Activated CD4-positive, alpha-beta T cell treated with anti-CD3 and anti-CD28 coated beads for 1 hour (primary cell): ENCODE data around the gene SLC12A9.
A peak's percentile ranks its signal among the peaks of the same experiment; 100 is the strongest.

Source experiments
- DNase-seq: peaks from one replicate; pipeline ENCODE4 v3.0.0-alpha.2; 2020

The SLC12A9 gene

DNA sequence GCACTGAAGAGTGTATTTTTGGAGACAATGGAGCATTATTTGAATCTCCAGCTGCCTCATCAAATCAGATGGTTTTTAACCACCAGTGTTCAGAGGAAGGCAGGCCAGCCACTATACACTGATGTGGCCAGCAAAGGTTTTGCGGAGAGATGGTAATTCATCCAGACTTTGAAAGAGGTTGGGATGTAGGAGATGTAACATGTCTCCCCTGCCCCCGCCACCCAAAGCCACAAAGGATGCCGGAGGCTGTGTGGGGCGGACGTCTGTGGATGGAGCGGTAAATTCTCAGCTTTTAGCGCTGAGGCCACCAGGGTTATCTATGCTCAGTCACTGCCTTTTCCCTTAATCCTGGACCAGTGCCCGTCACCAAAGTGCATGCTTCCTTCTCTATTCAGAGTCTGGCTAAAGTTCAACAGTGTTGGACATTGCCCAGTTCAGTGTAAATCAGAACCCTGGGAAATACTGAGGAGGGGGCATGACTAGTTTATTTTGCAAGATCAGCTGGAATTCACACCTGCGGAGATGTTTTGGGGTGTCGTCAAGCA is 11.0 kb downstream of the SLC12A9 start:
- DNase-seq = no peak

DNA sequence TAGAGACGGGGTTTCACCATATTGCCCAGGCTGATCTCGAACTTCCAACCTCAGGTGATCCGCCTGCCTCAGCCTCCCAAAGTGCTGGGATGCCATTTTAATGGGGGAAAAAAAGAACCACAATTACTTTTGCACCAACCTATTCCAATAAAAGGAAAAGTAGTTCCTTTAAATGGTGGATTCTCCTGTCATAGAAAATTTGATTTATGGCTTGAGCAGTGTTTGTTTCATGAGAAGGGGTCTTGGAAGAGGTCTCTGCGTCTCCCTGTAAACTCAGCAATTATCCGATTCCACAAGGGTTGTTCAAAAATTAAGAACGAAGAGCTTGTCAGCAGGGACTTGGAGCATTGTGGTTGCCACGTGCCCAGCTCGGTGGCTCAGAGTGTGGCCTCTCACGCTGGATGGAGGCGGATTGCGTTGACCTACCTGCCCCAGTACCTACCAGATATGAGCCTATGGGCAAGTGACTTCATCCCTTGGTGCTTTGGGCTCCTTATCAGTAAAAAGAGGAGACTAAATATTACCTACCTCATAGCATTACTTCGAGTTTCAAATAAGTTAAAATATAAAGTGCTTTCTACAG is 11.8 kb downstream of the SLC12A9 start:
- DNase-seq = no peak

DNA sequence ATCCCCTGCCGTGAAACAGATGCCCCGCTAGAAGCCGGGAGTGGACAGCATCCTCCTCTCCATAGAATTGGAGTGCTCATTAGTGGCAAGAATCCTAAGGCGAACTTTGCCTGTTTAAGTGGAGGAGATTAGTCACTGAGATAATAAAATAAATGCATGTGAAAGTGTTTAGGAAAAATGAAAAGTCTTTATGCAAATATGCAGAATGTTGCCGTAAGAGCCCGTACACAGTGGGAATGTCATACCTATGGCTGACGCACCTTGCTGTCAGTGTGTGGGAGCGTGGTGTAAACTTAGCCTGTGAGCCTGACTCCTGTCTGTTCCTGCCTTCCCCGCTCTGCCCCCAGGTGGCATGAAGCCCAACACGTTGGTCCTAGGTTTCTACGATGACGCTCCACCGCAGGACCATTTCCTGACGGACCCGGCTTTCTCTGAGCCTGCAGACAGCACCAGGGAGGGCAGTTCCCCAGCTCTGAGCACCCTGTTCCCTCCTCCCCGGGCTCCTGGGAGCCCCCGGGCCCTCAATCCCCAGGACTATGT is 12.9 kb downstream of the SLC12A9 start:
- DNase-seq = no peak

DNA sequence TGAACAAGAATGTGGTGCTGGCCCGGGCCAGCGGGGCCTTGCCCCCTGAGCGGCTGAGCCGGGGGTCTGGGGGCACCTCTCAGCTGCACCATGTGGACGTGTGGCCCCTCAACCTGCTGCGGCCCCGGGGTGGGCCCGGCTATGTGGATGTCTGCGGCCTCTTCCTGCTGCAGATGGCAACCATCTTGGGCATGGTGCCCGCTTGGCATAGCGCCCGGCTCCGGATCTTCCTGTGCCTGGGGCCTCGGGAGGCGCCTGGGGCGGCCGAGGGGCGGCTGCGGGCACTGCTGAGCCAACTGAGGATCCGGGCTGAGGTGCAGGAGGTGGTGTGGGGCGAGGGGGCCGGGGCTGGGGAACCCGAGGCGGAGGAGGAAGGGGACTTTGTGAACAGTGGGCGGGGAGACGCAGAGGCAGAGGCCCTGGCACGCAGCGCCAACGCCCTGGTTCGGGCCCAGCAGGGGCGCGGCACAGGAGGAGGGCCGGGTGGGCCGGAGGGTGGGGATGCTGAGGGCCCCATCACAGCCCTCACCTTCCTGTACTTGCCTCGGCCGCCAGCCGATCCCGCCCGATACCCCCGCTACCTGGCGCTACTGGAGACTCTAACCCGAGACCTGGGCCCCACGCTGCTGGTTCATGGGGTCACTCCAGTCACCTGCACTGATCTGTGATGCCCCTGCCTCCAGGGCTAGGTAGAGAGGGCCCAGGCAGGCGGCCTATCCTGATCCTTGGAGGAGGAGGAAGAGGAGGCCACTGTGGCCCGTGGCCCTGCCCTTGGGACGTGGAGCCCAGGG is 13.6 kb downstream of the SLC12A9 start:
- no peak for DNase-seq

DNA sequence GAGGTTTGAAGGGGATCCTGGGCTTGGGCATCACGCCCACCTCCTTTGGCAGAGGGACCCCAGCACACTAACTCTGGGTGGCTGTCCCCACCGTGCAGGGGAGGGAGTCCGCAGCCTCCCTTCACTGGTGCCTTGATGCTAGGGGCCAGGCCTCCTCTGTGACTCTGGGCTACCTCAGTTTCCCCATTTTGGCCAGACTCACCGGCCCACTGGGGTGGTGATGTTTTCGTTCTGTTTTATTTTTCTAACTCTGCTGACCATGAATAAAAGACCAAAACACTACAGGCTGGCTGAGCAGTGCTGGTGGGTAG is 14.2 kb downstream of the SLC12A9 start:
- no peak for DNase-seq

DNA sequence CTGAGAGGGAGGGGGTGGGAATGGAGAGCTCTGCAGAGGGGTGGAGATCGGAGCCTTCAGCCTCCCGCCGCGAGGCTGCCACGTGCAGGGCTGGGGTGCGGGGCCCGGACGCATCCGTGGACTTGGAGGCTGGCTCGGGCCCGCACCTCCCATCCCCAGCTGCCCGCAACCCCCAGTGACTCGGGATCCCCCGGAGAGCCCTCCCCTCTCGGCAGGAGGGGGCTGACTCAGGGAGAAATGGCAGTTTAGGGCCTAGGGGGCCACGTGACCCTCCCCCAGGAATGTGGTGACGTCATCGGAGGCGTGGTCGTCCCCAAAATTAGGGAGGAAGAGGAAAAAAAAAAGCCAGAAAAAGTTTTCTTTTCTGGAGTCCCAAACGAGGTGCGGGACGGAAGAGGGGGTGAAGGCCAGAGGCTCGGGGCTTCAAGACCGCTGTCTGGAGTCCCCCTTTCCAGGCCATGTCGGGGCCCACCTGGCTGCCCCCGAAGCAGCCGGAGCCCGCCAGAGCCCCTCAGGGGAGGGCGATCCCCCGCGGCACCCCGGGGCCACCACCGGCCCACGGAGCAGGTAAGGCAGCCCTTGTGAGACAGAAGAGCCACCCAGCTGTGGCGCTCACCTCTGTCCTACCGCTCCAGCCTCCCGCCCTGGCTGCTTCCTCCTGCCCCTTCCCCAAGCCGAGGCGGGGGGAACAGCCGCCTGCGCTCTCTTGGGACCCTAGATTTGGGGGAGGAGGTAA is 14.7 kb downstream of the SLC12A9 start, which contains the start of gene TRIP6:
TRIP6 (plus strand) TSS at position 348 of the 736 bp plus-strand sequence; CDS start at position 459, 111 bp downstream.
- peak; percentile 29 for DNase-seq

DNA sequence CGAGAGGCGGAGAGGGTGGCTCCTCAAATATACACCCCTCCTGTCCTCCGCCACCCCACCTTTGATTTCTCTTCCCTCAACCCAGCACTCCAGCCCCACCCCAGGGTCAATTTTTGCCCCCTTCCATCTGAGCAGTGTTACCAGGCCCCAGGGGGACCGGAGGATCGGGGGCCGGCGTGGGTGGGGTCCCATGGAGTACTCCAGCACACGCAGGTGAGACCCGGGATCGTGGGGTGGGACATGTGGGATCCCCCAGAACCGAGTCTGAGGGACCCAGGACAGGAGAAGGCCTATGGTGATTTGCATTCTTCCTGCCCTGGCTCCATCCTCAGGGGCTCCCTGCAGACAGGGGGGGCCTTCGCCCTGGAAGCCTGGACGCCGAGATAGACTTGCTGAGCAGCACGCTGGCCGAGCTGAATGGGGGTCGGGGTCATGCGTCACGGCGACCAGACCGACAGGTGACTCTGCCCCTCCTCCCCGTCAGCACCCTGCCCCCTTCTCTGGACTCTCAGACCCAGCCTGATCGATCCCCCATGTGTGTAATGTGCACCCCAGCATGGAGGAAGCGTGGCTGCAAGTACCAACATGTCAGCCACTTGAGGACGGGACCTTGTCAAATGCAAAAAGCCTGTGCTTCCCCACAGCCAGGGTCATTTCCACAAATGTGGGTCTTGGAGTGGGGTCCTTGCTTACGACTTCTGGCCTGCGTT is 15.4 kb downstream of the SLC12A9 start:
- DNase-seq = no peak

DNA sequence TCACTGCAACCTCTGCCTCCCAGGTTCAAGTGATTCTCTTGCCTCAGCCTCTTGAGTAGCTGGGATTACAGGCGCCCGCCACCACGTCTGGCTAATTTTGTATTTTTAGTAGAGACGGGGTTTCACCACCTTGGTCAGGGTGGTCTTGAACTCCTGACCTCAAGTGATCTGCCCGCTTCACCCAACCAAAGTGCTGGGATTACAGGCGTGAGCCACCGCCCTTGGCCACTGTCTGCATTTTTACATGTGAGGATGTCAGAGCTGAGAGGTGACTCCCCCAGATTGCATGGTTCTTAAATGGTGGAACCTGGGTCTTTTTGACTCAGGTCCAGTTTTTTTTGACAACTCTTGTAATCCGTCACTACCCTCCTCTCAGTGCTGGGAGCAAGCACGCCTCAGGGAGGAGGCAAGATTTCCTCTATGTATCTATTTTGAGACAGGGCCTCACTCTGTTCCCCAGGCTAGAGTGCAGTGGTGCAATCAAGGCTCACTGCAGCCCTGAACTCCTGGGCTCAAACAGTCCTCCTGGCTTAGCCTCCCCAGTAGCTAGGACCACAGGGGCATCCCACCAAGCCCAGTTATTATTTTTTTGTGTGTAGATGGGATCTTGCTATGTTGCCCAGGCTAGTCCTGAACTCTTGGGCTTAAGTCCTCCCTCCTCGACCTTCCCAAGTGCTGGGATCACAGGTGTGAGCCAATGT is 21.2 kb downstream of the SLC12A9 start:
- no peak for DNase-seq

DNA sequence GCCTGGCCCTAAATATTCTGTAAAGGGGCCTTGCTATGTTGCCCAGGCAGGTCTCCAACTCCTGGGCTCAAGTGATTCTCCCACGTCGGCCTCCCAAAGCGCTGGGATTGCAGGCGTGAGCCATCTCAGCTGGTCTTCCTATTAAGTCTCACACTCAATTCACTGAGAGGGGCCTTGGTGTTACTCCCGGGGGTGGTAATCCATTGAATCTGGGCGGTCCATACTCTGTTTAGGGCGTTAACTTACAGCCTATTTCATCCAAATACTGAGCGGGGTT is 21.7 kb downstream of the SLC12A9 start:
- DNase-seq = no peak

DNA sequence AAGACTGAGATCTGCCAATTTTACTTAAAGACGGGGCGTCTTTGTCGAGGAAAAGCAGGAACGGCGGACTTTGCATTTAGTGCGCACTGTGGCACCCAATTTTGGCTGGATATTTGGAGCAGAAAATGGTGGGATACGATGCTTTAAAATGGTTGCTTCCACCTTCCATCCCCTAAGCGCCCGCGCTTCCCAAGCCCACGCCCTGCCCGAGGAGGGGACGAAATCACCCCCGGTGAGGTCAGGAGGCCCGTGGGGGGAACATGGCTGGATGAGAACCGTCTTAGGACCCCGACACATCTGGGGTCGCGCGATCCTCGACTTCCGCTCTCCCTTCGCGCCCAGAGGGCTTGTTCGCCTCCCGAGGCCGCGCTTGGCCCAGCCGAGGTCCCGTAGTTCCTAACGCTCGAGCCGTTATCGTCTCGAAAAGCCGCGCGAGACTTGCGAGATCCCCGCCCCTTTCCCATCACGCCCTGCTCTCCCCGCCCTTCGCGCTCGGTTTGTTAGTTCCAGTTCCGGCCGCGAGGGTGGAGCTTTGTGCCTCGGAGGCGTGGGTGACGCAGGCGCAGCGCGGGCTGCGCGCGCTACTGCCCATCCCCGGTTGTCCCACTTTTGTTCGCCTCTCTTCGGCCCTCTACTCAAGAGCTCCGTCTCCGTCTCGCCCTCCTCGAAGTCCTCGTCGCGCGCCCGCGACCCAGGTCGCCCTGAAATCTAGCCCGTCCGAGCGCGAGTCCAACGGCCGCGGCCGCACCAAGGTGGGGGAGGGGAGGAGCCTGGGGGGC is 22.3 kb downstream of the SLC12A9 start, which contains the start of gene SRRT:
SRRT (plus strand) TSS at position 527 of the 779 bp plus-strand sequence. CDS start 488 bp downstream, outside the sequence.
- peak; percentile 97 for DNase-seq

DNA sequence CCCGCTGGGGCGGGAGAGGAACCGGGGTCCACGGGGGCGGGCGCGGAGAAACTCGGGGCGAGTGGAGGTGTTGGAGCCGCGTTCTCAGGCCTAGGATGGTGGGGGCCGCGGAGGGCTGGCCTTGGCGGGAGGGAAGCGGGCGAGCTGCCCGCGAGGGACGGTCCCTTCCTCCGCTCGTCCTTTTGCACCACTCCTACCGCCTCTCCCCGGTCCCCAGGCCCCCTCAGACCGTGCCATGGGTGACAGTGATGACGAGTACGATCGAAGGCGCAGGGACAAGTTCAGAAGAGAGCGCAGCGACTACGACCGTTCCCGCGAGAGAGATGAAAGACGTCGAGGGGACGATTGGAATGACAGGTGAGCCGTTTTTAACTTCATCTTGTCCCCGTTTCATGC is 22.8 kb downstream of the SLC12A9 start:
- DNase-seq = no peak

DNA sequence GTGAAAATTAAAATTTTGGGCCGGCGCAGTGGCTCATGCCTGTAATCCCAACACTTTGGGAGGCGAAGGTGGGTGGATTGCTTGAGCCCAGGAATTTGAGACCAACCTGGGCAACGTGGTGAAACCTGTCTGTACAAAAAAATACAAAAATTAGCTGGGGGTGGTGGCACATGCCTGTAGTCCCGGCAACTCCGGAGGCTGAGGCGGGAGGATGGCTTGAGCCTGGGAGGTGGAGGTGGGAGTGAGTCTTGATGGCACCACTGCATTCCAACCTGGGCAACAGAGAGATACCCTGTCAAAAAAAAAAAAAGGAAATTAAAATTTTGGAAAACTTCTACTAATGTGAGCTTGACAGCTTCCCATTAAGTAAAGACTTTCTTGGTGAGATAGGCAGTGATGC is 25.5 kb downstream of the SLC12A9 start:
- DNase-seq = no peak

DNA sequence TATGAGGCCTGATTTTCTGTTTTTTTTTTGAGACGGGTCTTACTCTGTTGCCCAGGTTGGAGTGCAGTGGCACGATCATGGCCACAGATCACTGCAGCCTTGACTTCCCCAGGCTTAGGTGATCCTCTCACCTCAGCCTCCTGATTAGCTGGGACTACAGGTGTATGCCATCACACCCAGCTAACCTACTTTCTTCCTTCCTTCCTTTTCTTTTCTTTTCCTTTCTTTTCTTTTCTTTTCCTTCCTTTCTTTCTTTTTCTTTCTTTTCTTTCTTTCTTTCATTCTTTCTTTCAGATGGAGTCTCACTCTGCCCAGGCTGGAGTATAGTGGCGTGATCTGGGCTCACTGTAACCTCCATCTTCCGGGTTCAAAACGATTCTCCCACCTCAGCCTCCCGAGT is 26.2 kb downstream of the SLC12A9 start:
- no peak for DNase-seq

DNA sequence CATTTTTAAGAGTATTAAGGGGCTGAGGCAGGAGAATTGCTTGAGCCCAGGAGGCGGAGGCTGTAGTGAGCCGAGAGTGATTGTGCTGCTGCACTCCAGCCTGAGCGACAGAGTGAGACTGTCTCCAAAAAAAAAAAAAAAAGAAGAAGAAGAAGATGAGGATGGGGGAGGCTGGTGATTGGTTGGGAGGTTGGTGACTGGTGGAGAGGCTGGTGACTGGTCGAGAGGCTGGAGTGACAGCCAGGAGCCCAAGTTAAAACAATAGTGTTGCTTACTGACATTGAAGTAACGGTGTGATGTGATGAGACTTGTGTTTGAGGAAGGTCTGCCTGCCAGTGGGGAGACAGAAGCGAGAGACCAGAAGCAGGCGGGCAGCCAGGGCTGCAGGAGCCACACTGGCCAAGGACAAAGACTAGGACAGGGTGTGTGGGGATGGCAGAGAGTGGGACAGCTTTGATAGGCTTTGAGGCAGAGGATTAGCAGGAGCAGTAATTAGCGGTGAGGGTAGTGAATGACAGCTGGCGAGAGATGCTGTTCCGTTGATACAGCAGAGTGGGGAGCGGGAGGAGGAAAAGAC is 27.3 kb downstream of the SLC12A9 start:
- DNase-seq = no peak

DNA sequence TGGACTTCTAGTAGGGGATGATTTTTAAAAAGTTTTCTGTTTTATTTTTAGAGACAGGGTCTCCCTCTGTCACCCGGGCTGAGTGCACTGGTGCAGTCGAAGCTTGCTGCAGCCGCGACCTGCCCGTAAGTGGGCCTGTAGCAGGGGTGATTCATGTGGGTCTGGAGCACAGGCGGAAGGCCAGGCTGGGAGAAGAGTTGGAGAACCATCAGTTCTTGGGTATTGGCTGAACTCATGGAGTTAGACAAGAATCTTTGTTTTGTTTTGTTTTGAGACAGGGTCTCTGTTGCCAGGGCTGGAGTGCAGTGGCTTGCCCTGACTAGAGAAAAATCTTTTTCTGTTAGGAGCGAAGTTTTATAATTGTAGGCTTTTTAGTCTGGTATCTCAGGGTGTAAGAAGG is 28.1 kb downstream of the SLC12A9 start:
- DNase-seq = no peak

DNA sequence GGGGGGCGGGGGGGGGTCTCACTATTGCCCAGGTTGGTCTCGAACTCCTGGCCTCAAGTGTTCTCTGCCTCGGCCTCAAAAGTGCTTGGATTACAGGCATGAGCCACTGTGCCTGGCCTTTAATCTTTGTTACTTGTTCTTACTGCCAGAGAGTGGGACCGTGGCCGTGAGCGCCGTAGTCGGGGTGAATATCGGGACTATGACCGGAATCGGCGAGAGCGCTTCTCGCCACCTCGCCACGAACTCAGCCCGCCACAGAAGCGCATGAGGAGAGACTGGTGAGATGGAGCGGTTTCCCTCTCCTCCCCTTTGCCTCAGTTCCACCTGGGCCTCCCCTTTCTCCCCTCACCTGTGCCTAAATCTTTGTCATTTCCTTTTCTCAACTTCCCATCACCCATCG is 28.6 kb downstream of the SLC12A9 start:
- no peak for DNase-seq

DNA sequence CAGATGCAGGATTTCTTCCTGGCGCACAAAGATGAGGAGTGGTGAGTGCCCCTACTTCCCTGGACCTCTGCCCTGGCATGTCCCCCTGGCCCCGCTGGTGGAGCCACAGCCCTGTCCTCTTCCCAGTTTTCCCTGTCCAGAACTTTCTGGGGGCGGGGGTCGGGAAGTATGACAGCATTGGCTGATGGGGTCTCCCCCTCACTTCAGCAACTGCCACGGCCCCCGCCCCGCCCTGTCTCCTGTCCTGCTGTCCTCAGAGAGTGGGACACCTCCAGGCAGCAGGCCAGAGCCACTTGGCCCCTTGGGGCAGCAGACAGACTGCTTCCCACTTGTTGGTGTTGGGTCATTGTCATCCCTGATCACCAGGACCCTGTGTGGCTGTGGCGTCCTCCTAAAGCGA is 29.7 kb downstream of the SLC12A9 start:
- no peak for DNase-seq

DNA sequence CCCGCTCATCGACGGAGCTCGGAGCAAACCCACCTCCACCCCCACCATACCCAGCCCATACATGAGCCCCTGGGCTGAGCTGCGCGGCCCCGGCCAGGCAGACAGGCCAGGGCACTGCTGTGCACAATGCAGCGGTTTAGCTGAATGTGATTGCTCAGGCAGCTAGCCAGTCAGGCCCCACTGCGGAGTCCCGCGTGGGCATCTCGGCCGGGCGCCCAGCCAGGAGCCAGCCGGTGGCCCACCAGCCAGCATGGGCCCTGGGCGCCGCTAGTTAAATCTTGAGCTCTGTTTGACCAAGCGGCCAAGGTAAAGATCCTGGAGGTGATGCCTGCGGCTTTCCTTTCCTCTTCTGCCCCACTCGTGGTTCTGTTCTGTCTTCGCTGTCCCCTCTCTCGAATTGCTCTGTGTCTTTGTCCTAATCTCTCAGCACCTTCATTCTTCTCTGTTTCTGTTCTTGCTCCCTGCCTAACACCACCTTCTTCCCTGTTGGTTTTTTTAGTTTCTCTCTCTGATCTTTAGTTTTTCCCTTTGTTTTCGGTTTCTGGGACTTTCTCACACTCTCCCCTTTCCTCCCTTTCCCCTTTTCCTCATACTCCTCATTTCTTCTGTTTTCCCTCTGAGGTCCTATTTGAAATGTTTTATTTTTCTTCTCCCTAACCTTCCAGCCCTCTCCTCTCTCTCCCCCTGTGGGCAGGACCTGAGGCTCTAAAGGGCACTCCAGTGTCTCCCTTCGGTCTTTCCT is 30.4 kb downstream of the SLC12A9 start:
- DNase-seq = no peak

DNA sequence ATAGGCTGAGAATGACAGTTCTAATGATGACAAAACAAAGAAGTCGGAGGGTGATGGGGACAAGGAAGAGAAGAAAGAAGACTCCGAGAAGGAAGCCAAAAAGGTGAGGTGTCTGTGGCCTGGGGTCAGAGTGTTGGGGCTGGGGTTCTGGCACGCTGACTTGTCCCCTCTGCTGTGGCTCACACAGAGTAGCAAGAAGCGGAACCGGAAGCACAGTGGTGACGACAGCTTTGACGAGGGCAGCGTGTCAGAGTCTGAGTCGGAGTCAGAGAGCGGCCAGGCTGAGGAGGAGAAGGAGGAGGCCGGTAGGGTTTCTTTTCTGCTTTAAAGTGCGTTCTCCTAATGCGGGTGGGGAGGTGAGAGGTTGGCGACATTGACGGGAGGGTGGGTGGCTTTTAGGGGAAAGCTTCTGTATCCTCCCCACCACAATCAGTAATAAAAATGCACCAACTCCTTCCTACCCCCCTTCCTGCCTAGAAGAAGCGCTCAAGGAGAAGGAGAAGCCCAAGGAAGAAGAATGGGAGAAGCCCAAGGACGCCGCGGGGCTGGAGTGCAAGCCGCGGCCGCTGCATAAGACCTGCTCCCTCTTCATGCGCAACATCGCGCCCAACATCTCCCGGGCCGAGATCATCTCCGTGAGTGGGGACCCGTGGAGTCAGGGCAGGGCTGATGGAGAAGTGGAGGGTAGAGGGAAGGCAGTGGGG is 32.4 kb downstream of the SLC12A9 start:
- no peak for DNase-seq
